ENCODE results near the gene HIVEP3. TPM values are rescaled to one million over a fixed set of nuclear protein-coding genes. Genes with fewer than 3 reads are reported as not detected.
A peak's percentile ranks its signal among the peaks of the same experiment; 100 is the strongest.

Gene HIVEP3
- total RNA-seq, 4 donors from 2014 or later: 3.2 to 11.0 (median 4.2) TPM

DNA sequence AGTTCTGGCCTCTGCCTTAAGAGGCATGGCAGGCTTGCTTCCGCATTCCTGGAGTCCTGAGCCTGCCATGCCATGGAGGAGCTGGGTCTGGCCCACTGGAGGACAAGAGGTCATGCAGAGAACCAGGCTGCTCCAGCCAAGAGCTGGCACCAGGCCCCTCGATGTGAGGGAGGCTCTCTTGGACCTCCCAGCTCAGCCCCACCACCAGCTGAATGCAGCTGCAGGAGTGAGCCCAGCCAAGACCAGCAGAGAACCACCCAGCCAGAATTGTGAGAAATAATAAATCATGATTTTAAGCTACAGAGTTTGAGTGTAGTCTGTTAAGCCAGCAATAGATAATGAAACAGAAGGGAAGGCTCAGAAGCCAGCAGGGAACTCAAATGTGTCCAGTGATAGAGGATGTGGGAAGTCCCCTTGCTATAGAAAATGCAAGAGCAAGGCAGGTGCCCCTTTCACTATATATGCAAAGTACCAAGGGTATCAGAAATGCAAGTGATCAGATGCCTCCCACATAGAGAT, 118.4 kb downstream of the HIVEP3 start:
- intact Hi-C loops (cut with DNase I): no loop called here
- DNase-seq: no peak

DNA sequence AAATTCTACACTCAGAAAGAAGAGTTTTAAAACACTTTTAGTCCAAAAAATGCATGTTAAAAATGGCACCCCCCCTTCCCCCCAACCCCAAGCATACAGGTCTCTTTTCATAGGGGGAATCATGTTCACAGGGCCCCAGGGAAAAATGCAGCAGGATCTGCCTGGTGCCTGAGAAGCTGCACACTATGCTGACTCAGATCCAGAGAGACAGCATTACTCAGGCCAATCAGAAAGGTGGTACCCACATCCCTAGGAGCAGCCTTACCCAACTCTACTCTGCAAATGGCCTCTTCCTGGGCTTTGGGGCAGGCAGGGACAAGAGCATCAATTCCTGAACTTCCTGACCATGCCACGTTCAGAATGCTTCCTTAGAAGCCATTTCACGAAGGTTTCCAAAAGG, 119.0 kb downstream of the HIVEP3 start:
- no peaks in the 10 kb centered on the region for H3K27me3 ChIP-seq
- H3K9me3 ChIP-seq: no peaks in the 10 kb centered on the region
- WGBS, 2 donors: 37 to 38% methylated on average over 2 of the region's 2 CpGs
- H3K36me3 ChIP-seq: no peaks in the 10 kb centered on the region
- no peak for TF ChIP-seq POLR2A (IDR thresholded peaks at IDR 0.05)
- TF ChIP-seq, protein P1, sequence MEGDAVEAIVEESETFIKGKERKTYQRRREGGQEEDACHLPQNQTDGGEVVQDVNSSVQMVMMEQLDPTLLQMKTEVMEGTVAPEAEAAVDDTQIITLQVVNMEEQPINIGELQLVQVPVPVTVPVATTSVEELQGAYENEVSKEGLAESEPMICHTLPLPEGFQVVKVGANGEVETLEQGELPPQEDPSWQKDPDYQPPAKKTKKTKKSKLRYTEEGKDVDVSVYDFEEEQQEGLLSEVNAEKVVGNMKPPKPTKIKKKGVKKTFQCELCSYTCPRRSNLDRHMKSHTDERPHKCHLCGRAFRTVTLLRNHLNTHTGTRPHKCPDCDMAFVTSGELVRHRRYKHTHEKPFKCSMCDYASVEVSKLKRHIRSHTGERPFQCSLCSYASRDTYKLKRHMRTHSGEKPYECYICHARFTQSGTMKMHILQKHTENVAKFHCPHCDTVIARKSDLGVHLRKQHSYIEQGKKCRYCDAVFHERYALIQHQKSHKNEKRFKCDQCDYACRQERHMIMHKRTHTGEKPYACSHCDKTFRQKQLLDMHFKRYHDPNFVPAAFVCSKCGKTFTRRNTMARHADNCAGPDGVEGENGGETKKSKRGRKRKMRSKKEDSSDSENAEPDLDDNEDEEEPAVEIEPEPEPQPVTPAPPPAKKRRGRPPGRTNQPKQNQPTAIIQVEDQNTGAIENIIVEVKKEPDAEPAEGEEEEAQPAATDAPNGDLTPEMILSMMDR (IDR thresholded peaks at IDR 0.05): no peak
- H3K4me3 ChIP-seq: no peak overlapping the region
- intact Hi-C loops (cut with DNase I): no loop called here
- DNase-seq: no peak
- peaks cover 8 to 63% (median 27%) of the 10 kb centered on the region in 3 donors for H3K4me1 ChIP-seq
- no peak overlapping the region for H3K27ac ChIP-seq

More for the DNA sequence above, 118.4 kb downstream of the HIVEP3 start:
- no peak overlapping the region for H3K4me3 ChIP-seq
- H3K36me3 ChIP-seq: no peaks in the 10 kb centered on the region
- no CpG with 5 or more reads among the region's 2 CpGs for WGBS, 2 donors
- TF ChIP-seq, protein P1 (IDR thresholded peaks at IDR 0.05): no peak
- no peak for TF ChIP-seq POLR2A (IDR thresholded peaks at IDR 0.05)
- no peaks in the 10 kb centered on the region for H3K27me3 ChIP-seq
- no peak overlapping the region for H3K27ac ChIP-seq
- H3K9me3 ChIP-seq: no peaks in the 10 kb centered on the region
- H3K4me1 ChIP-seq: peaks cover 8 to 60% (median 27%) of the 10 kb centered on the region in 3 donors

DNA sequence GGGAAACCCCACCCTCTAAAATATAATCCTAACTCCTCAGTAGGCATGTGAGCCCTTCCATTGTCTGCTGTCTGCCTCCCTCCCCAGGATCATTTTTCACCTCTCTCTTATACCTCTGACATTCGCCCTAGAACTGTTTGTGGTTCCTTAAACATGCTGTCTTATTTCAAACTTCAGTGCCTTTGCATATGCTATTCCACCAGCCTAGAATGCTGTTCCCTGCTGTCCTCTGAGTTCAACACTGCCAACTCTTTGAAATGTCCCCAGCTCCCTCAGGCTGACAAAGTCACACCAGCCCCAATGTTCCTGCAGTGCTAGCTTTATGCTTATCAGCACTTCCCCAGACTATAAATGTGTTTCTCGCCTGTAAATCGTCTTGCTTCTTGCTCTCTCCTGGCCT, 119.5 kb downstream of the HIVEP3 start:
- Histone ChIP-seq H3K36me3 (no peaks in the 10 kb centered on the region), H3K27ac (no peak overlapping the region), H3K9me3 (no peaks in the 10 kb centered on the region), H3K27me3 (no peaks in the 10 kb centered on the region), H3K4me3 (no peak overlapping the region), H3K4me1 (peaks cover 8 to 59% (median 22%) of the 10 kb centered on the region in 3 donors)
- no peak for DNase-seq
- TF ChIP-seq, protein P1 (IDR thresholded peaks at IDR 0.05): no peak
- TF ChIP-seq POLR2A (IDR thresholded peaks at IDR 0.05): no peak
- WGBS, 2 donors: 88 to 90% methylated on average over 3 of the region's 3 CpGs
- intact Hi-C loops (cut with DNase I): no loop called here

DNA sequence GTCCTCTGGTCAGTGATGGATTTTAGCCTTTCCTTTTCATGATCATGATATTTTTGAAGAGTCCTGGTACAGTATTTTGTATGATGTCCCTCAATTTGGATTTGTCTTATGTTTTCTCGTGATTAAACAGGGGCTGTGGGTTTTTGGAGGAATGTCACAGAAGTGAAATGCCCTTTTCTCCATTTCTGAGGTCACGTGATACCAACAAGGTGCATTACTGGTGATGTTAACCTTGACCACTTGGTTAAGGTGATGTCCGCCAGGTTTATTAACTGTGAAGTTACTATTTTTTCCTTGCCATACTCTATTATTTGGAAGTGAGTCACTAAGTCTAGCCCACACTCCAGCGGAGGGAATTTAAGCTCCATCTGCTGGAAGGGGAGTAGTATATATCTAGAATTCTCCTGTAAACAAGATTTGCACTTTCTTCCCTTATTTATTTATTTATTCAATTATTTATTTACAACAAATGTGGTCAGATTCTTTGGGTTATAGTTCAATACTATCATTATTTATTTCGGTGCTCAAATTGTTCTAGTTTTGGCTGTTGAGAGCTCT, 123.4 kb downstream of the HIVEP3 start:
- TF ChIP-seq, protein P1 (IDR thresholded peaks at IDR 0.05): peak in 4 of 6 experiments; percentile 23 to 57 (median 42)
- no peak for TF ChIP-seq POLR2A (IDR thresholded peaks at IDR 0.05)
- no peak overlapping the region for H3K4me3 ChIP-seq
- no peak overlapping the region for H3K27ac ChIP-seq
- H3K36me3 ChIP-seq: no peaks in the 10 kb centered on the region
- peaks cover under 1 to 44% (median 3%) of the 10 kb centered on the region in 3 donors for H3K4me1 ChIP-seq
- intact Hi-C loops (cut with DNase I): no loop called here
- H3K9me3 ChIP-seq: no peaks in the 10 kb centered on the region
- H3K27me3 ChIP-seq: no peaks in the 10 kb centered on the region
- 57 to 66% methylated on average over 5 of the region's 5 CpGs for WGBS, 2 donors
- DNase-seq: no peak

DNA sequence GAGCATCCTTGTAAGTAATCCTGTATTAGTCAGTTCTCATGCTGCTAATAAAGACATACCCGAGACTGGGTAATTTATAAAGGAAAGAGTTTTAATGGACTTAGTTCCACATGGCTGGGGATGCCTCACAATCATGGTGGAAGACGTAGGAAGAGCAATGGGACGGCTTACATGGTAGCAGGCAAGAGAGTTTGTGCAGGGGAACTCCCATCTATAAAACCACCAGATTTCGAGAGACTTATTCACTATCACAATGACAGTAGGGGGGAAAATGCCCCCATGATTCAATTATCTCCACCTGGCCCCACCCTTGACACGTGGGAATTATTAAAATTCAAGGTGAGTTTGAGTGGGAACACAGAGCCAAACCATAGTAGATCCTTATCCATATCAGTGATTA, 124.7 kb downstream of the HIVEP3 start:
- Histone ChIP-seq H3K36me3 (no peaks in the 10 kb centered on the region), H3K4me3 (no peak overlapping the region), H3K4me1 (peaks cover 3 to 46% (median 4%) of the 10 kb centered on the region in 3 donors), H3K27me3 (no peaks in the 10 kb centered on the region), H3K9me3 (no peaks in the 10 kb centered on the region), H3K27ac (no peak overlapping the region)
- intact Hi-C loops (cut with DNase I): no loop called here
- no peak for TF ChIP-seq POLR2A (IDR thresholded peaks at IDR 0.05)
- TF ChIP-seq, protein P1 (IDR thresholded peaks at IDR 0.05): no peak
- no peak for DNase-seq
- WGBS, 2 donors: 60 to 83% methylated on average over 5 of the region's 5 CpGs

Measured in esophagus squamous epithelium (tissue), 5 donors.